ENCODE results near the gene FAM24A. TPM values are rescaled to one million over a fixed set of nuclear protein-coding genes. Genes with fewer than 3 reads are reported as not detected.

The FAM24A gene
- total and polyA plus RNA-seq, 10 of the 15 experiments (the other 5 are each of a cell fraction or from before 2014, with no cell fraction given) = not detected

DNA sequence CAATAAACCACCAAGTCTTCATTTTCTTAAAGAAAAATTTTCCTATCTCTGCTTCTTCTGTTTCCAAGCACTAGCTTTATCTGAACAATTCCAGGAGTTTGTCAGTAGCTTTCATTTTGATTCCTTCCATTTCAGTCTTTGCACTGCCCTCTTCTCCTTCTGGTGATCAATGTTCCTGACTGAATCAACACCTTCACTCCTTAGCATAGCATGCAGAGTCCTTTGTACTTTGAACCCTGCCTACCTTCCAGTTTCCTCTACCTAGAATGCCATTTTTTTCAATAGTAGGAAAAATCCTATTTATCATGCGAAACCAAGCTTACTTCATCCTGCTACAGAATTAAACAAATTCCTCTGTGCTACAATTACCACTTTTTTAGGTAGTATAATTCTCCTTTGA is 45.5 kb downstream of the FAM24A start (continued):
- no peak for TF ChIP-seq NFYB (IDR thresholded peaks at IDR 0.05; ENCODE audit: insufficient read depth, low read depth, low read length)
- TF ChIP-seq, protein P1, sequence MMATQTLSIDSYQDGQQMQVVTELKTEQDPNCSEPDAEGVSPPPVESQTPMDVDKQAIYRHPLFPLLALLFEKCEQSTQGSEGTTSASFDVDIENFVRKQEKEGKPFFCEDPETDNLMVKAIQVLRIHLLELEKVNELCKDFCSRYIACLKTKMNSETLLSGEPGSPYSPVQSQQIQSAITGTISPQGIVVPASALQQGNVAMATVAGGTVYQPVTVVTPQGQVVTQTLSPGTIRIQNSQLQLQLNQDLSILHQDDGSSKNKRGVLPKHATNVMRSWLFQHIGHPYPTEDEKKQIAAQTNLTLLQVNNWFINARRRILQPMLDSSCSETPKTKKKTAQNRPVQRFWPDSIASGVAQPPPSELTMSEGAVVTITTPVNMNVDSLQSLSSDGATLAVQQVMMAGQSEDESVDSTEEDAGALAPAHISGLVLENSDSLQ (IDR thresholded peaks at IDR 0.05) = no peak
- TF ChIP-seq TCF3 (IDR thresholded peaks at IDR 0.05; ENCODE audit: borderline replicate concordance, insufficient read depth, low read depth, low read length) = no peak
- no peak for TF ChIP-seq RCOR1 (conservative IDR thresholded peaks at IDR 0.05; ENCODE audit: low read depth, low read length)
- TF ChIP-seq, protein P2, sequence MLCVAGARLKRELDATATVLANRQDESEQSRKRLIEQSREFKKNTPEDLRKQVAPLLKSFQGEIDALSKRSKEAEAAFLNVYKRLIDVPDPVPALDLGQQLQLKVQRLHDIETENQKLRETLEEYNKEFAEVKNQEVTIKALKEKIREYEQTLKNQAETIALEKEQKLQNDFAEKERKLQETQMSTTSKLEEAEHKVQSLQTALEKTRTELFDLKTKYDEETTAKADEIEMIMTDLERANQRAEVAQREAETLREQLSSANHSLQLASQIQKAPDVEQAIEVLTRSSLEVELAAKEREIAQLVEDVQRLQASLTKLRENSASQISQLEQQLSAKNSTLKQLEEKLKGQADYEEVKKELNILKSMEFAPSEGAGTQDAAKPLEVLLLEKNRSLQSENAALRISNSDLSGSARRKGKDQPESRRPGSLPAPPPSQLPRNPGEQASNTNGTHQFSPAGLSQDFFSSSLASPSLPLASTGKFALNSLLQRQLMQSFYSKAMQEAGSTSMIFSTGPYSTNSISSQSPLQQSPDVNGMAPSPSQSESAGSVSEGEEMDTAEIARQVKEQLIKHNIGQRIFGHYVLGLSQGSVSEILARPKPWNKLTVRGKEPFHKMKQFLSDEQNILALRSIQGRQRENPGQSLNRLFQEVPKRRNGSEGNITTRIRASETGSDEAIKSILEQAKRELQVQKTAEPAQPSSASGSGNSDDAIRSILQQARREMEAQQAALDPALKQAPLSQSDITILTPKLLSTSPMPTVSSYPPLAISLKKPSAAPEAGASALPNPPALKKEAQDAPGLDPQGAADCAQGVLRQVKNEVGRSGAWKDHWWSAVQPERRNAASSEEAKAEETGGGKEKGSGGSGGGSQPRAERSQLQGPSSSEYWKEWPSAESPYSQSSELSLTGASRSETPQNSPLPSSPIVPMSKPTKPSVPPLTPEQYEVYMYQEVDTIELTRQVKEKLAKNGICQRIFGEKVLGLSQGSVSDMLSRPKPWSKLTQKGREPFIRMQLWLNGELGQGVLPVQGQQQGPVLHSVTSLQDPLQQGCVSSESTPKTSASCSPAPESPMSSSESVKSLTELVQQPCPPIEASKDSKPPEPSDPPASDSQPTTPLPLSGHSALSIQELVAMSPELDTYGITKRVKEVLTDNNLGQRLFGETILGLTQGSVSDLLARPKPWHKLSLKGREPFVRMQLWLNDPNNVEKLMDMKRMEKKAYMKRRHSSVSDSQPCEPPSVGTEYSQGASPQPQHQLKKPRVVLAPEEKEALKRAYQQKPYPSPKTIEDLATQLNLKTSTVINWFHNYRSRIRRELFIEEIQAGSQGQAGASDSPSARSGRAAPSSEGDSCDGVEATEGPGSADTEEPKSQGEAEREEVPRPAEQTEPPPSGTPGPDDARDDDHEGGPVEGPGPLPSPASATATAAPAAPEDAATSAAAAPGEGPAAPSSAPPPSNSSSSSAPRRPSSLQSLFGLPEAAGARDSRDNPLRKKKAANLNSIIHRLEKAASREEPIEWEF (IDR thresholded peaks at IDR 0.05; ENCODE audit: insufficient replicate concordance, low read depth, low read length) = no peak
- TF ChIP-seq, protein P3, sequence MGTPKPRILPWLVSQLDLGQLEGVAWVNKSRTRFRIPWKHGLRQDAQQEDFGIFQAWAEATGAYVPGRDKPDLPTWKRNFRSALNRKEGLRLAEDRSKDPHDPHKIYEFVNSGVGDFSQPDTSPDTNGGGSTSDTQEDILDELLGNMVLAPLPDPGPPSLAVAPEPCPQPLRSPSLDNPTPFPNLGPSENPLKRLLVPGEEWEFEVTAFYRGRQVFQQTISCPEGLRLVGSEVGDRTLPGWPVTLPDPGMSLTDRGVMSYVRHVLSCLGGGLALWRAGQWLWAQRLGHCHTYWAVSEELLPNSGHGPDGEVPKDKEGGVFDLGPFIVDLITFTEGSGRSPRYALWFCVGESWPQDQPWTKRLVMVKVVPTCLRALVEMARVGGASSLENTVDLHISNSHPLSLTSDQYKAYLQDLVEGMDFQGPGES (IDR thresholded peaks at IDR 0.05) = no peak
- TF ChIP-seq CHD2 (IDR thresholded peaks at IDR 0.05; ENCODE audit: borderline replicate concordance, low read depth, low read length) = no peak
- TF ChIP-seq ESRRA (IDR thresholded peaks at IDR 0.05; ENCODE audit: low read length) = no peak
- no peak for TF ChIP-seq ZNF274 (IDR thresholded peaks at IDR 0.05; ENCODE audit: insufficient read depth, insufficient read length)
